GM20000 (cell line): Measurements from ENCODE around the gene SCTR.

ENCODE experiments used
- DNase-seq: peaks from one replicate; pipeline ENCODE4 v3.0.0; 2012; ENCODE audit warnings: low spot score
- CTCF ChIP-seq: IDR thresholded peaks from 2 replicates; pipeline ENCODE4 v1.5.1; 2012; ENCODE audit warnings: mild to moderate bottlenecking, control low read depth; ENCODE audit errors: extremely low read depth, missing control alignments

Gene SCTR

DNA sequence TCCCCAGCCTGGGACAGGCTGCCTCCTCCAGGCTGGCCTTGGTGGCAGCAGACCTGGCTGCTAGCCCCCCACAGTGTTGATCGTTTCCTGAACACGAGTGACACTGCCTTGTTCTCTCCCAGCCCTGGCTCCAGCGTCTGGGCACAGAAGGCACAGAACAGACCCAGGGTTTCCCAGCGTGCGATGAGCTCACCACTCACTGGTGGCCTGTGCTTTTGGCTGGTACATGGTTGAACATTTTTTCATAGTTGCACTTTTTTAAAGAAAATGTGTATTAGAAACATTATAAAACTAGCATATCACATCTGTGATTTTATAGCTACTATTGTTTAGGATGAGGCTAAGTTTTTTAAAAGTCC is 40.9 kb downstream of the SCTR start:
- TF ChIP-seq CTCF = no peak
- no peak for DNase-seq

- no peak for TF ChIP-seq CTCF
- no peak for DNase-seq
Measured at GRCh38 chr2:119482481-119483394, 41.5 kb downstream of the SCTR start.

DNA sequence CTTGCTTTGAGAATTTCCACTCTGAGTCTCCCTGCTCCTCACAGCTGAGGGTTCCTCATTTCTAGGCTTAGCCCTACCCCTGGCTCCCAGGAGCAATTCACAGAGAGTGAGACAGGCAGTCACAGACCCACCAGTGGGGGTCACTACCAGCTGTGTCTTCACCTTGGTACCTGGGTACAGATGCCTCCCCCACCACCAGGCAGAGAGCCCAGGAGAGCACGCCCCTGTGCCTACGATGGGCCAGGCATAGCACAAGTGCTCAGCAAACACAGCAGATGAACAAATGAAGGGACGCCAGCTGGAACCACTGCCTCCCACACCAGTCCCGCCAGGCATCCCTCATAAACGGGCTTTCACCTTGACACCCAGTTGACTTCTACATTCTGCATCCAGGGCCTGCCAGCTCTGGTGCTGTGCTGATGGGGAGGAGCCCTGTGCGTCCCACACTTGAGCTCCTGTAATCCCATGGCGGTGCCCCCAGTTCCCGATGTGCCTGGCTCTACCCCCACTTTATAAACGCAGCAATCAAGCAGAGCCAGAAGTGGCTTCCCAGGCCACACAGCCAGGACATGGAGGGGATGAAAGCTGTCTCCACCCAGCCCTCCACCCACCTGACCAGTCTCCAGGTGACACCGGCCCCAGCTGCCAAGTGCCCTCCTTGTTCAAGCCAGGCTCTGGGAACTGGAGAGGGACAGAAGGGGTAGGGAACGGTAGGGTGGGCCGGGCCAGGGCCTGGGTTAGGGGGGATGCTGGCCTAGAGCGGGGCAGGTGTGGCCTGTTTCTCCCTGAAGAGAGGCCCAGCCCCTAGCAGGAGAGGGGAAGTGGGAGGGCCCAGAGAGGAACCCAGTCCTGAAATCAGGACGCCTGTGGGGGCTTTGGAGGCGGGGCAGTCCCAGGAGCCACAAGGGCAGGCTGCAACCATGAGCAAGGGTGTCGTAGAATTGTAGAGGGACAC is 42.5 kb downstream of the SCTR start:
- DNase-seq = no peak
- TF ChIP-seq CTCF = no peak

DNA sequence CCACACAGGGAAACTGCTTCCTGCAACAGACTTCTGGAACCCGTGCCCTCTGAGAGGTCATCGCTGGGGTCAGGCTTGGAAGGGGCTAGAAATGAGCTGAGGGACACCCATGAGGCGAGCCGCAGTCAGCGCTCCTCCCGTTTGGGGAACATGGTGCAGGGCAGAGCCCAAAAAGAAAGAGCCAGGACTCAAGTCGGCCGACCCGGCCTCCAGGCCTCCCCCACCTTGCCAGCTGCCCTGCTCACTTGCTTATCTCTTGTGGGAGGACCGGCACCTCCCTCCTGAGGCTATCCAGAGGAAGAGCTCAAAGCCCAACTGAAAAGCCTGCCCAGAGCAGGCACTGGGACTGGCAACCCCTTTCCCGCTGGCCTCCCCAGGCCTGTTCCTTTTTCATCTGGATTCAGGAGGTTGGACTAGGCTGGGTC is 43.6 kb downstream of the SCTR start:
- no peak for DNase-seq
- TF ChIP-seq CTCF = no peak

GRCh38 chr2:119480184-119480583 is 44.1 kb downstream of the SCTR start:
- no peak for TF ChIP-seq CTCF
- DNase-seq = no peak

- DNase-seq = no peak
- no peak for TF ChIP-seq CTCF
Measured at GRCh38 chr2:119478978-119479295, 45.3 kb downstream of the SCTR start.
